K562 (cell line): ENCODE results near the gene CLTC. TPM values are rescaled to one million over a fixed set of nuclear protein-coding genes. Genes with fewer than 3 reads are reported as not detected.

Source experiments
- CHD1 ChIP-seq: fragments of 200-600 bp; sonication (generic); IDR thresholded peaks from one replicate; pipeline ENCODE4 v1.6.1; 2012; ENCODE audit warnings: mild to moderate bottlenecking, moderate library complexity, low read length, inconsistent platforms
- FOXK1 ChIP-seq: sonication (generic); formaldehyde crosslinking; IDR thresholded peaks from 2 replicates; pipeline ENCODE4 v1.8.0; 2022; ENCODE audit warnings: missing genetic modification reagents, mild to moderate bottlenecking, borderline replicate concordance
- GATAD2A ChIP-seq: fragments of 450-650 bp; IDR thresholded peaks from 2 replicates; pipeline ENCODE4 v1.6.1; 2017
- KDM4B ChIP-seq, 2 experiments: fragments of 450-650 bp in 1 of 2; sonication (generic) in 1 of 2; IDR thresholded peaks; 2 replicates each; pipeline ENCODE4 v1.6.1; 2016 to 2017; ENCODE audit warnings: borderline replicate concordance in 2 of 2, antibody characterized with exemption in 1 of 2, low read depth in 1 of 2, mild to moderate bottlenecking in 1 of 2
- L3MBTL2 ChIP-seq: fragments of 450-650 bp; IDR thresholded peaks from 2 replicates; pipeline ENCODE4 v1.6.1; 2016; ENCODE audit warnings: mild to moderate bottlenecking, moderate library complexity
- MYBL2 ChIP-seq, 2 experiments: fragments of 450-650 bp in 1 of 2; sonication (generic) in 1 of 2; formaldehyde crosslinking in 1 of 2; IDR thresholded peaks; 2 replicates each; pipeline versions ENCODE4 v1.6.1 to v1.8.1; 2017 to 2022; ENCODE audit warnings: borderline replicate concordance in 1 of 2, inconsistent platforms in 1 of 2, low read depth in 1 of 2, mild to moderate bottlenecking in 1 of 2, missing genetic modification reagents in 1 of 2, moderate library complexity in 1 of 2
- NR2C1 ChIP-seq, 2 experiments: fragments of 450-650 bp; IDR thresholded peaks; 2 replicates each; pipeline ENCODE4 v1.6.1; 2017; ENCODE audit warnings: mild to moderate bottlenecking in 2 of 2, antibody characterized with exemption in 1 of 2, inconsistent platforms in 1 of 2, missing compliant biosample characterization in 1 of 2, missing genetic modification characterization in 1 of 2
- NR2C2 ChIP-seq, 2 experiments: fragments of 200-800 bp in 1 of 2; sonication (Bioruptor generic) in 1 of 2; sonication (generic) in 1 of 2; formaldehyde crosslinking in 1 of 2; IDR thresholded peaks; 2 replicates each; pipeline versions ENCODE4 v1.6.1 to v1.8.0; 2016 to 2022; ENCODE audit warnings: mild to moderate bottlenecking in 1 of 2, missing compliant biosample characterization in 1 of 2, missing genetic modification characterization in 1 of 2, missing genetic modification reagents in 1 of 2
- PYGO2 ChIP-seq: fragments of 450-650 bp; IDR thresholded peaks from 2 replicates; pipeline ENCODE4 v1.6.1; 2016; ENCODE audit warnings: mild to moderate bottlenecking, missing genetic modification characterization, moderate library complexity, missing compliant biosample characterization
- SOX6 ChIP-seq: fragments of 450-650 bp; IDR thresholded peaks from 2 replicates; pipeline ENCODE4 v1.6.1; 2014; ENCODE audit warnings: mild to moderate bottlenecking
- TBP ChIP-seq: optimal IDR thresholded peaks from 2 replicates; pipeline ENCODE3; 2011; ENCODE audit warnings: low read depth, low read length, improper control_type of control experiment
- THRAP3 ChIP-seq: fragments of 450-650 bp; IDR thresholded peaks from 2 replicates; pipeline ENCODE4 v1.6.1; 2016; ENCODE audit warnings: mild to moderate bottlenecking, inconsistent platforms, borderline replicate concordance
- ZBTB7A ChIP-seq: IDR thresholded peaks from 2 replicates; pipeline ENCODE4 v1.6.1; 2011; ENCODE audit warnings: low read depth, mild to moderate bottlenecking, low read length, moderate library complexity, borderline replicate concordance; ENCODE audit not compliant: control insufficient read depth
- ZNF3 ChIP-seq: fragments of 250-450 bp; sonication (Bioruptor Pico); IDR thresholded peaks from 2 replicates; pipeline ENCODE4 v1.5.0; 2021; ENCODE audit warnings: mild to moderate bottlenecking, moderate library complexity
- ZNF57 ChIP-seq: fragments of 450-650 bp; formaldehyde crosslinking; IDR thresholded peaks from 2 replicates; pipeline ENCODE4 v1.4.0; 2020; ENCODE audit warnings: mild to moderate bottlenecking, moderate library complexity
- polyA plus RNA-seq, 8 experiments: library from polyadenylated mRNA; depleted of rRNA in 4 of 8; stranded (reverse) in 5 of 8; unstranded in 3 of 8; fragments of >200 nt; fragmentation: Nextera tagmentation in 2 of 8; fragmentation: Illumina TruSeq in 1 of 8; extraction: Ambion mirVana in 2 of 8; extraction: Trizol in 1 of 8; gene quantifications; 2 replicates each; pipeline versions ENCODE4 v1.2.1 to v1.2.3, GENCODE V29; 2011 to 2014; ENCODE audit warnings: inconsistent platforms in 1 of 8, missing spikeins in 1 of 8
- total RNA-seq, 7 experiments: library from RNA; depleted of rRNA in 6 of 7; stranded (reverse); fragments of >200 nt in 6 of 7; fragmentation: Illumina TruSeq in 2 of 7; extraction: Trizol in 2 of 7; gene quantifications; 2 replicates each; pipeline versions ENCODE4 v1.2.1 to v1.2.3, GENCODE V29; 2011 to 2021; ENCODE audit warnings: low replicate concordance in 1 of 7
- TF ChIP-seq, protein P1 (sequence below): fragments of 450-650 bp; IDR thresholded peaks from 2 replicates; pipeline ENCODE4 v1.6.1; 2016
- TF ChIP-seq, protein P2 (sequence below), 2 experiments: fragments of 450-650 bp; formaldehyde crosslinking in 1 of 2; IDR thresholded peaks; 2 replicates each; pipeline versions ENCODE4 v1.4.0 to v1.6.1; 2014 to 2020; ENCODE audit warnings: mild to moderate bottlenecking in 2 of 2, borderline replicate concordance in 1 of 2, low read depth in 1 of 2

CLTC gene
- total and polyA plus RNA-seq, 9 of the 15 experiments (the other 6 are each of a cell fraction or from before 2014, with no cell fraction given) = 115 to 267 (median 174) TPM

DNA sequence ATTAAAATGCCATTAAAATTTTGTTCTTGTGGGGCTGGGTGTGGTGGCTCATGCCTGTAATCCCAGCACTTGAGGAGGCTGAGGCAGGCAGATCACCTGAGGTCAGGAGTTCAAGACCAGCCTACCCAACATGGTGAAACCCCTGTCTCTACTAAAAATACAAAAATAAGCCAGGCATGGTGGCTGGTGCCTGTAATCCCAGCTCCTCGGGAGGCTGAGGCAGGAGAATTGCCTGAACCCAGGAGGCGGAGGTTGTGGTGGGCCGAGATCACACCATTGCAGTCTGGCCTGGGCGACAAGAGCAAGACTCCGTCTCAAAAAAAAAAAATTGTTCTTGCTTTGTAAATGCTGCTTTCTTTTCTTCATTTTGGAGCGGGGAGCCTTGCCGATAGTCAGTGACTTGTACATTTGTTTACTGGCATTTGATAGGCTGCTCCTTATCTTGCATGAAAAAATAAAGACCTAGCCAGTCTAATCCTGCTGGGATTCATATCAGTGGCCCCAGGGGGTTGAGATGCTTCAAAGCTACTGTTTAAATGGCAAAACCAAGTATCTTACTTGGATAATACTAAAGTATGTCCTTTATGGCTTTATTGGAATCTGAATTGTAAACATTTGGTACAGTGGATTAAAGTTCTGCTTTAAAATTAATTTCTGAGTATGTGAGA is 3.3 kb upstream of the CLTC start (continued):
- TF ChIP-seq MYBL2 (IDR thresholded peaks at IDR 0.05; ENCODE audit: low read depth) = no peak
- TF ChIP-seq MYBL2 (CRISPR knock-in tag; IDR thresholded peaks at IDR 0.05; ENCODE audit: borderline replicate concordance) = no peak
- TF ChIP-seq, protein P1, sequence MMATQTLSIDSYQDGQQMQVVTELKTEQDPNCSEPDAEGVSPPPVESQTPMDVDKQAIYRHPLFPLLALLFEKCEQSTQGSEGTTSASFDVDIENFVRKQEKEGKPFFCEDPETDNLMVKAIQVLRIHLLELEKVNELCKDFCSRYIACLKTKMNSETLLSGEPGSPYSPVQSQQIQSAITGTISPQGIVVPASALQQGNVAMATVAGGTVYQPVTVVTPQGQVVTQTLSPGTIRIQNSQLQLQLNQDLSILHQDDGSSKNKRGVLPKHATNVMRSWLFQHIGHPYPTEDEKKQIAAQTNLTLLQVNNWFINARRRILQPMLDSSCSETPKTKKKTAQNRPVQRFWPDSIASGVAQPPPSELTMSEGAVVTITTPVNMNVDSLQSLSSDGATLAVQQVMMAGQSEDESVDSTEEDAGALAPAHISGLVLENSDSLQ = peak; percentile 37
- TF ChIP-seq NR2C1 (IDR thresholded peaks at IDR 0.05) = no peak
- TF ChIP-seq NR2C1 (tag; IDR thresholded peaks at IDR 0.05) = peak; percentile 32; the same call in 1 of the 2 replicates
- TF ChIP-seq FOXK1 = no peak
- no peak for TF ChIP-seq ZNF57
- no peak for TF ChIP-seq NR2C2 (CRISPR knock-in tag; IDR thresholded peaks at IDR 0.05)
- peak; percentile 29; the same call in 1 of the 2 replicates for TF ChIP-seq NR2C2 (tag; IDR thresholded peaks at IDR 0.05)
- TF ChIP-seq, protein P2, sequence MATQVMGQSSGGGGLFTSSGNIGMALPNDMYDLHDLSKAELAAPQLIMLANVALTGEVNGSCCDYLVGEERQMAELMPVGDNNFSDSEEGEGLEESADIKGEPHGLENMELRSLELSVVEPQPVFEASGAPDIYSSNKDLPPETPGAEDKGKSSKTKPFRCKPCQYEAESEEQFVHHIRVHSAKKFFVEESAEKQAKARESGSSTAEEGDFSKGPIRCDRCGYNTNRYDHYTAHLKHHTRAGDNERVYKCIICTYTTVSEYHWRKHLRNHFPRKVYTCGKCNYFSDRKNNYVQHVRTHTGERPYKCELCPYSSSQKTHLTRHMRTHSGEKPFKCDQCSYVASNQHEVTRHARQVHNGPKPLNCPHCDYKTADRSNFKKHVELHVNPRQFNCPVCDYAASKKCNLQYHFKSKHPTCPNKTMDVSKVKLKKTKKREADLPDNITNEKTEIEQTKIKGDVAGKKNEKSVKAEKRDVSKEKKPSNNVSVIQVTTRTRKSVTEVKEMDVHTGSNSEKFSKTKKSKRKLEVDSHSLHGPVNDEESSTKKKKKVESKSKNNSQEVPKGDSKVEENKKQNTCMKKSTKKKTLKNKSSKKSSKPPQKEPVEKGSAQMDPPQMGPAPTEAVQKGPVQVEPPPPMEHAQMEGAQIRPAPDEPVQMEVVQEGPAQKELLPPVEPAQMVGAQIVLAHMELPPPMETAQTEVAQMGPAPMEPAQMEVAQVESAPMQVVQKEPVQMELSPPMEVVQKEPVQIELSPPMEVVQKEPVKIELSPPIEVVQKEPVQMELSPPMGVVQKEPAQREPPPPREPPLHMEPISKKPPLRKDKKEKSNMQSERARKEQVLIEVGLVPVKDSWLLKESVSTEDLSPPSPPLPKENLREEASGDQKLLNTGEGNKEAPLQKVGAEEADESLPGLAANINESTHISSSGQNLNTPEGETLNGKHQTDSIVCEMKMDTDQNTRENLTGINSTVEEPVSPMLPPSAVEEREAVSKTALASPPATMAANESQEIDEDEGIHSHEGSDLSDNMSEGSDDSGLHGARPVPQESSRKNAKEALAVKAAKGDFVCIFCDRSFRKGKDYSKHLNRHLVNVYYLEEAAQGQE (IDR thresholded peaks at IDR 0.05; ENCODE audit: borderline replicate concordance) = peak; percentile 96
- TF ChIP-seq, protein P2 (CRISPR knock-in tag; IDR thresholded peaks at IDR 0.05; ENCODE audit: low read depth) = no peak
- no peak for TF ChIP-seq GATAD2A
- TF ChIP-seq CHD1 = no peak
- TF ChIP-seq ZNF3 = no peak
- no peak for TF ChIP-seq KDM4B (IDR thresholded peaks at IDR 0.05; ENCODE audit: borderline replicate concordance in 2 of 2, low read depth in 1 of 2)
- TF ChIP-seq TBP = peak; percentile 62
- no peak for TF ChIP-seq ZBTB7A
- no peak for TF ChIP-seq THRAP3
- peak; percentile 45 for TF ChIP-seq L3MBTL2
- TF ChIP-seq PYGO2 (tag) = peak; percentile 59; the same call in 1 of the 2 replicates
- peak; percentile 50; the same call in 1 of the 2 replicates for TF ChIP-seq SOX6
